SK-N-SH (cell line): ENCODE measurements around the gene SHISA4.
"Not testable (repeated sequence)": the region's sequence is repeated elsewhere in the genome, so short reads cannot be mapped to it uniquely, and the experiment has no call there.

ENCODE experiments used
- FOXM1 ChIP-seq: IDR thresholded peaks from 2 replicates; pipeline ENCODE4 v1.4.0; 2012; ENCODE audit warnings: low read depth, mild to moderate bottlenecking
- JUND ChIP-seq: IDR thresholded peaks from 2 replicates; pipeline ENCODE4 v1.4.0; 2012
- POLR2AphosphoS5 ChIP-seq: IDR thresholded peaks from 2 replicates; pipeline ENCODE4 v1.6.1; 2012; ENCODE audit warnings: low read depth, low read length
- SMC3 ChIP-seq: IDR thresholded peaks from 2 replicates; pipeline ENCODE4 v1.6.1; 2012; ENCODE audit warnings: low read depth, low read length, improper control_type of control experiment
- TAF1 ChIP-seq: IDR thresholded peaks from 2 replicates; pipeline ENCODE4 v1.6.1; 2012; ENCODE audit warnings: low read depth, mild to moderate bottlenecking, low read length, moderate library complexity, borderline replicate concordance
- YY1 ChIP-seq: IDR thresholded peaks from 2 replicates; pipeline ENCODE4 v1.4.0; 2012; ENCODE audit warnings: low read depth, mild to moderate bottlenecking
- TF ChIP-seq, protein P1 (sequence below): fragments of 200-600 bp; sonication (generic); IDR thresholded peaks from 2 replicates; pipeline ENCODE4 v1.6.1; 2017; ENCODE audit warnings: antibody characterized with exemption, mild to moderate bottlenecking, moderate library complexity
- TF ChIP-seq, protein P2 (sequence below): IDR thresholded peaks from 2 replicates; pipeline ENCODE4 v1.4.0; 2012; ENCODE audit warnings: low read depth

GRCh38 chr1:201940316-201940715 lies 51.6 kb downstream of the SHISA4 start:
- TF ChIP-seq, protein P1, sequence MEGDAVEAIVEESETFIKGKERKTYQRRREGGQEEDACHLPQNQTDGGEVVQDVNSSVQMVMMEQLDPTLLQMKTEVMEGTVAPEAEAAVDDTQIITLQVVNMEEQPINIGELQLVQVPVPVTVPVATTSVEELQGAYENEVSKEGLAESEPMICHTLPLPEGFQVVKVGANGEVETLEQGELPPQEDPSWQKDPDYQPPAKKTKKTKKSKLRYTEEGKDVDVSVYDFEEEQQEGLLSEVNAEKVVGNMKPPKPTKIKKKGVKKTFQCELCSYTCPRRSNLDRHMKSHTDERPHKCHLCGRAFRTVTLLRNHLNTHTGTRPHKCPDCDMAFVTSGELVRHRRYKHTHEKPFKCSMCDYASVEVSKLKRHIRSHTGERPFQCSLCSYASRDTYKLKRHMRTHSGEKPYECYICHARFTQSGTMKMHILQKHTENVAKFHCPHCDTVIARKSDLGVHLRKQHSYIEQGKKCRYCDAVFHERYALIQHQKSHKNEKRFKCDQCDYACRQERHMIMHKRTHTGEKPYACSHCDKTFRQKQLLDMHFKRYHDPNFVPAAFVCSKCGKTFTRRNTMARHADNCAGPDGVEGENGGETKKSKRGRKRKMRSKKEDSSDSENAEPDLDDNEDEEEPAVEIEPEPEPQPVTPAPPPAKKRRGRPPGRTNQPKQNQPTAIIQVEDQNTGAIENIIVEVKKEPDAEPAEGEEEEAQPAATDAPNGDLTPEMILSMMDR, result not testable (repeated sequence)
- not testable (repeated sequence) for TF ChIP-seq TAF1, JUND, POLR2AphosphoS5, YY1, SMC3, FOXM1
- TF ChIP-seq, protein P2, sequence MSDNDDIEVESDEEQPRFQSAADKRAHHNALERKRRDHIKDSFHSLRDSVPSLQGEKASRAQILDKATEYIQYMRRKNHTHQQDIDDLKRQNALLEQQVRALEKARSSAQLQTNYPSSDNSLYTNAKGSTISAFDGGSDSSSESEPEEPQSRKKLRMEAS, result not testable (repeated sequence)
